Erythroblast (primary cell): Measurements from ENCODE around the gene ESX1.

Experiments used
- DNase-seq, 2 experiments: peaks; one replicate each; lab custom pipeline; 2025; lab: John Stamatoyannopoulos, UW
- GATA1 ChIP-seq: IDR thresholded peaks from 2 replicates; pipeline ENCODE4 v1.6.1; 2011; ENCODE audit warnings: low read depth, mild to moderate bottlenecking, control low read depth, low read length, moderate library complexity
- POLR2A ChIP-seq: IDR thresholded peaks from 2 replicates; pipeline ENCODE4 v1.6.1; 2011; ENCODE audit warnings: mild to moderate bottlenecking, low read length

Gene ESX1

GRCh38 chrX:104211187-104211586 is 43.5 kb downstream of the ESX1 start:
- TF ChIP-seq POLR2A (no peak), GATA1 (no peak)
- no peak for DNase-seq

- TF ChIP-seq GATA1 (no peak), POLR2A (no peak)
These were observed 49.2 kb downstream of the ESX1 start for GRCh38 chrX:104205548-104205947.

More at GRCh38 chrX:104205548-104205947, 49.2 kb downstream of the ESX1 start:
- DNase-seq = no peak
